Pulmonary artery endothelial cell (primary cell): ENCODE data around the gene GATD1. TPM values are rescaled to one million over a fixed set of nuclear protein-coding genes. Genes with fewer than 3 reads are reported as not detected.

Source experiments
- DNase-seq: peaks from one replicate; pipeline ENCODE4 v3.0.0-alpha.2; 2011; ENCODE audit warnings: low read depth, low spot score
- total RNA-seq: library from RNA; depleted of rRNA; stranded (reverse); fragments of >200 nt; gene quantifications from 2 replicates; pipeline ENCODE4 v1.2.3, GENCODE V29; 2014

Gene GATD1
- total RNA-seq, 1 donor from 2014 or later = 37.5 TPM

- no peak for DNase-seq
Measured at GRCh38 chr11:779955-780532, 2.8 kb upstream of the GATD1 start.

- no peak for DNase-seq
Measured at GRCh38 chr11:778976-779954, 2.0 kb upstream of the GATD1 start.

GRCh38 chr11:776561-777287 lies 563 bp downstream of the GATD1 start:
- DNase-seq = no peak

- DNase-seq = no peak
Measured at GRCh38 chr11:776263-776560, 1.1 kb downstream of the GATD1 start.

GRCh38 chr11:774873-775592 lies 2.3 kb downstream of the GATD1 start:
- no peak for DNase-seq

- DNase-seq = no peak
Measured at GRCh38 chr11:773830-774229, 3.5 kb downstream of the GATD1 start.

- DNase-seq = no peak
Measured at GRCh38 chr11:773425-773824, 3.9 kb downstream of the GATD1 start.

- no peak for DNase-seq
Measured at GRCh38 chr11:772429-773390, 4.6 kb downstream of the GATD1 start.

- no peak for DNase-seq
Measured at GRCh38 chr11:771617-772204, 5.6 kb downstream of the GATD1 start.

GRCh38 chr11:770642-771616 lies 6.4 kb downstream of the GATD1 start:
- DNase-seq = no peak

- DNase-seq = no peak
Measured at GRCh38 chr11:769887-770641, 7.2 kb downstream of the GATD1 start.

GRCh38 chr11:767238-767637 lies 10.0 kb downstream of the GATD1 start:
- DNase-seq = no peak

GRCh38 chr11:766936-767210 lies 10.4 kb downstream of the GATD1 start:
- no peak for DNase-seq

GRCh38 chr11:766106-766935 lies 11.0 kb downstream of the GATD1 start:
- no peak for DNase-seq

GRCh38 chr11:765802-766091 lies 11.5 kb downstream of the GATD1 start:
- DNase-seq = no peak

- no peak for DNase-seq
Measured at GRCh38 chr11:765025-765801, 12.1 kb downstream of the GATD1 start.
